Activated gamma-delta T cell (primary cell): ENCODE measurements around the gene VCX2.
"Not testable (repeated sequence)": the region's sequence is repeated elsewhere in the genome, so short reads cannot be mapped to it uniquely, and the experiment has no call there.

Experiments
- DNase-seq: peaks from one replicate; lab custom pipeline; 2025; lab: John Stamatoyannopoulos, UW

VCX2 gene

DNA sequence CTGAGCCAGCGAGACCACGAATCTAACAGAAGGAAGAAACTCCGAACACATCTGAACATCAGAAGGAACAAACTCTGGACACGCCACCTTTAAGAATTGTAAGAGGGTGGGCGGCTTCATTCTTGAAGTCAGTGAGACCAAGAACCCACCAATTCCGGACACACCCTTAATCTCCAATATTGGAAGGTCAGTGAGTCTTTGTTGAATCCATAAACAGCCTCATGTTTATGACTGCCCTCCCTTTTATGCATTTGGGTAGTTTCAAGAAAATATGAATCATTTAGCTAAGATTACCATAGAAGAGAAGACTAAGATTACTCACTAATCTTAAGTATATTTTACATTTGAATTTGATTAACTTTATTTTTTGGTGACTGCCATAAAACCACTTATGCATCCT is 48.5 kb downstream of the VCX2 start:
- no peak for DNase-seq

DNA sequence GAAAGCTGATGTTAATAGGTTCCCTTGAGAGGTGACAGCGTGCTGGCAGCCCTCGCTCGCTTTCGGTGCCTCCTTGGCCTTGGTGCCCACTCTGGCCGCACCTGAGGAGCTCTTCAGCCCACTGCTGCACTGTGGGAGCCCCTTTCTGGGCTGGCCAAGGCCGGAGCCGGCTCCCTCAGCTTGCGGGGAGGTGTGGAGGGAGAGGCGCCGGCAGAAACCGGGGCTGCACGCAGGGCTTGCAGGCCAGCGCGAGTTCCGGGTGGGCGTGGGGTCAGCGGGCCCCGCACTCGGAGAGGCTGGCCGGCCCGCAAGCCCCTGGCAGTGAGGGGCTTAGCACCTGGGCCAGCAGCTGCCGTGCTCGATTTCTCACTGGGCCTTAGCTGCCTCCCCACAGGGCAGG is 49.7 kb downstream of the VCX2 start:
- not testable (repeated sequence) for DNase-seq
